H1 (cell line): ENCODE results near the gene ACTR5. TPM values are rescaled to one million over a fixed set of nuclear protein-coding genes. Genes with fewer than 3 reads are reported as not detected.

Experiments used
- CTCF ChIA-PET: fragments of 300-600 bp; sonication (Branson Sonifier 250); formaldehyde crosslinking; loops from one replicate; lab custom pipeline; 2021; ENCODE audit not compliant: partially characterized antibody; lab: Charles Lee
- POLR2A ChIA-PET: fragments of 300-600 bp; sonication (Branson Sonifier 250); formaldehyde crosslinking; loops from one replicate; lab custom pipeline; 2021; ENCODE audit warnings: inconsistent platforms; ENCODE audit not compliant: partially characterized antibody; lab: Charles Lee
- DNase-seq, 2 experiments: peaks; one replicate each; pipeline versions ENCODE4 v3.0.0 to v3.0.0-alpha.2; 2010 to 2022; ENCODE audit warnings: low spot score in 2 of 2, low read depth in 1 of 2, mixed read lengths in 1 of 2
- FAIRE-seq: peaks from 2 replicates; lab custom pipeline; 2011; peaks lifted over from hg19 to GRCh38; lab: Jason Lieb, UNC
- H2AFZ ChIP-seq: 2 replicates; pipeline ENCODE4 v1.8.1; 2012; ENCODE audit warnings: low read length, inconsistent platforms
- H2AK5ac ChIP-seq: 2 replicates; pipeline ENCODE4 v1.6.1; 2013; ENCODE audit warnings: low read depth, low read length
- H2BK120ac ChIP-seq: replicated peaks from 2 replicates; pipeline ENCODE3; 2013; ENCODE audit warnings: low read depth, low read length, inconsistent platforms
- H2BK12ac ChIP-seq: 2 replicates; pipeline ENCODE4 v1.6.1; 2013; ENCODE audit warnings: low read depth, low read length
- H2BK15ac ChIP-seq: 2 replicates; pipeline ENCODE4 v1.6.1; 2013; ENCODE audit warnings: low read length
- H2BK20ac ChIP-seq: 2 replicates; pipeline ENCODE4 v1.6.1; 2013; ENCODE audit warnings: low read length
- H2BK5ac ChIP-seq: 2 replicates; pipeline ENCODE4 v1.6.1; 2013; ENCODE audit warnings: low read depth, low read length
- H3K14ac ChIP-seq: 2 replicates; pipeline ENCODE4 v1.6.1; 2013; ENCODE audit warnings: inconsistent platforms; ENCODE audit not compliant: insufficient read length
- H3K18ac ChIP-seq: 2 replicates; pipeline ENCODE4 v1.6.1; 2013; ENCODE audit warnings: low read length; ENCODE audit errors: extremely low read depth
- H3K23ac ChIP-seq: 2 replicates; pipeline ENCODE4 v1.6.1; 2013; ENCODE audit warnings: inconsistent platforms; ENCODE audit not compliant: insufficient read length
- H3K23me2 ChIP-seq: 2 replicates; pipeline ENCODE4 v1.6.1; 2013; ENCODE audit warnings: low read depth, low read length
- H3K27ac ChIP-seq: 2 replicates; pipeline ENCODE4 v1.6.1; 2011; ENCODE audit warnings: low read depth, low read length, inconsistent platforms
- H3K27me3 ChIP-seq, 4 experiments: replicated peaks in 1 of 4; 1 replicate in 1 of 4; 2 replicates in 3 of 4; pipeline versions ENCODE4 v1.6.1 to v1.8.1; 2011 to 2013; ENCODE audit warnings: low read length in 3 of 4, mild to moderate bottlenecking in 3 of 4, inconsistent platforms in 2 of 4, mixed read lengths in 2 of 4, moderate library complexity in 1 of 4; ENCODE audit not compliant: control insufficient read depth in 3 of 4, insufficient read depth in 3 of 4; ENCODE audit errors: extremely low read depth in 1 of 4
- H3K36me3 ChIP-seq, 4 experiments: 2 replicates each; pipeline versions ENCODE4 v1.6.1 to v1.8.1; 2011 to 2013; ENCODE audit warnings: mild to moderate bottlenecking in 4 of 4, low read length in 3 of 4, moderate library complexity in 2 of 4, control low read depth in 1 of 4, inconsistent platforms in 1 of 4; ENCODE audit not compliant: insufficient read depth in 4 of 4, control insufficient read depth in 2 of 4
- H3K4ac ChIP-seq: replicated peaks from 2 replicates; pipeline ENCODE3; 2013; ENCODE audit warnings: low read length, low read depth, mixed read lengths, inconsistent platforms; ENCODE audit not compliant: insufficient read length
- H3K4me1 ChIP-seq, 4 experiments: replicated peaks in 1 of 4; 1 replicate in 1 of 4; 2 replicates in 3 of 4; pipeline versions ENCODE4 v1.6.1 to v1.8.1; 2011 to 2013; ENCODE audit warnings: low read length in 3 of 4, inconsistent platforms in 2 of 4, mixed read lengths in 1 of 4; ENCODE audit not compliant: insufficient read depth in 4 of 4, control insufficient read depth in 3 of 4
- H3K4me2 ChIP-seq, 2 experiments: 2 replicates each; pipeline versions ENCODE4 v1.6.1 to v1.8.1; 2011 to 2013; ENCODE audit warnings: low read depth in 2 of 2, low read length in 2 of 2, control low read depth in 1 of 2, inconsistent platforms in 1 of 2, mild to moderate bottlenecking in 1 of 2; ENCODE audit not compliant: insufficient read depth in 1 of 2
- H3K4me3 ChIP-seq, 4 experiments: fragments of 200-600, 300-600 bp in 1 of 4; sonication (generic), shearing (Covaris generic), sonication (Bioruptor Twin) in 1 of 4; 2 replicates each; pipeline versions ENCODE4 v1.5.1 to v1.8.1; 2011 to 2016; ENCODE audit warnings: low read length in 4 of 4, low read depth in 3 of 4, control low read depth in 2 of 4, inconsistent platforms in 2 of 4, mild to moderate bottlenecking in 2 of 4, mixed read lengths in 1 of 4, moderate library complexity in 1 of 4; ENCODE audit not compliant: insufficient read depth in 2 of 4; ENCODE audit errors: extremely low read depth in 1 of 4
- H3K56ac ChIP-seq: replicated peaks from 2 replicates; pipeline ENCODE3; 2013; ENCODE audit warnings: low read depth, mild to moderate bottlenecking, mixed read lengths, low read length, inconsistent platforms; ENCODE audit not compliant: insufficient read length
- H3K79me1 ChIP-seq: 2 replicates; pipeline ENCODE4 v1.6.1; 2013; ENCODE audit warnings: low read depth, low read length, control low read depth
- H3K79me2 ChIP-seq, 2 experiments: 2 replicates each; pipeline versions ENCODE4 v1.6.1 to v1.8.1; 2012 to 2013; ENCODE audit warnings: low read length in 2 of 2, mild to moderate bottlenecking in 2 of 2, inconsistent platforms in 1 of 2; ENCODE audit not compliant: insufficient read depth in 2 of 2, control insufficient read depth in 1 of 2
- H3K9ac ChIP-seq, 4 experiments: replicated peaks in 1 of 4; 1 replicate in 1 of 4; 2 replicates in 3 of 4; pipeline versions ENCODE4 v1.6.1 to v1.8.1; 2011 to 2013; ENCODE audit warnings: low read depth in 3 of 4, low read length in 3 of 4, control low read depth in 2 of 4, mild to moderate bottlenecking in 2 of 4, moderate library complexity in 2 of 4, inconsistent platforms in 1 of 4; ENCODE audit errors: extremely low read depth in 1 of 4
- H3K9me3 ChIP-seq, 2 experiments: 2 replicates each; pipeline versions ENCODE4 v1.6.1 to v1.8.1; 2012 to 2013; ENCODE audit warnings: mild to moderate bottlenecking in 2 of 2, moderate library complexity in 2 of 2, control low read depth in 1 of 2, inconsistent platforms in 1 of 2, low read depth in 1 of 2, low read length in 1 of 2, mixed read lengths in 1 of 2; ENCODE audit not compliant: insufficient read depth in 2 of 2
- H4K20me1 ChIP-seq, 2 experiments: replicated peaks in 1 of 2; 2 replicates each; pipeline versions ENCODE3 to v1.8.1; 2011 to 2013; ENCODE audit warnings: inconsistent platforms in 2 of 2, low read length in 2 of 2, mild to moderate bottlenecking in 1 of 2; ENCODE audit not compliant: insufficient read depth in 2 of 2, control insufficient read depth in 1 of 2
- H4K5ac ChIP-seq: 2 replicates; pipeline ENCODE4 v1.6.1; 2013; ENCODE audit warnings: low read length, low read depth, mixed read lengths, inconsistent platforms; ENCODE audit not compliant: insufficient read length
- H4K8ac ChIP-seq: 2 replicates; pipeline ENCODE4 v1.8.0; 2013; ENCODE audit warnings: mild to moderate bottlenecking, moderate library complexity, low read length, inconsistent platforms; ENCODE audit not compliant: insufficient read depth; ENCODE audit errors: extremely low read depth
- H4K91ac ChIP-seq: replicated peaks from 2 replicates; pipeline ENCODE3; 2013; ENCODE audit warnings: low read length, mixed read lengths, inconsistent platforms; ENCODE audit not compliant: insufficient read length
- BRCA1 ChIP-seq: IDR thresholded peaks from 2 replicates; pipeline ENCODE4 v1.6.1; 2012; ENCODE audit warnings: low read depth, low read length, improper control_type of control experiment
- EZH2 ChIP-seq: fragments of 200-600 bp; sonication (generic); IDR thresholded peaks from 2 replicates; pipeline ENCODE4 v1.7.1; 2012; ENCODE audit warnings: low read depth, mild to moderate bottlenecking, moderate library complexity, low read length, inconsistent platforms; ENCODE audit not compliant: severe bottlenecking
- FOSL1 ChIP-seq: IDR thresholded peaks from 2 replicates; pipeline ENCODE4 v1.6.1; 2011; ENCODE audit warnings: mild to moderate bottlenecking, low read depth, low read length, moderate library complexity; ENCODE audit not compliant: insufficient read depth
- SP4 ChIP-seq: IDR thresholded peaks from 2 replicates; pipeline ENCODE4 v1.6.1; 2012; ENCODE audit warnings: low read length, inconsistent platforms
- SUZ12 ChIP-seq: fragments of 200-600 bp; sonication (generic); IDR thresholded peaks from 2 replicates; pipeline ENCODE4 v1.6.1; 2012; ENCODE audit warnings: mild to moderate bottlenecking, inconsistent platforms, low read length, moderate library complexity, mixed read lengths
- WGBS, 2 experiments: shearing (Covaris generic) in 1 of 2; methylation state at CpG; one replicate each; pipeline versions ENCODE4 v1.1.6 to v1.1.7; 2013 to 2015; ENCODE audit warnings: low lambda C conversion rate in 2 of 2, mixed read lengths in 2 of 2, inconsistent platforms in 1 of 2, low coverage in 1 of 2, missing lambda C conversion rate in 1 of 2; ENCODE audit not compliant: insufficient replicate concordance in 2 of 2, insufficient coverage in 1 of 2, insufficient read length in 1 of 2; ENCODE audit errors: extremely low coverage in 1 of 2, missing lambda C conversion rate in 1 of 2; 5-methylcytosine and 5-hydroxymethylcytosine counted together
- polyA plus RNA-seq, 7 experiments: library from polyadenylated mRNA; depleted of rRNA in 3 of 7; stranded (reverse) in 5 of 7; unstranded in 2 of 7; fragments of >200 nt in 5 of 7; fragments of 200-250 nt in 2 of 7; gene quantifications; 1 replicate in 5 of 7; 2 replicates in 1 of 7; 4 replicates in 1 of 7; pipeline versions ENCODE4 v1.2.1 to v1.2.3, GENCODE V29; 2011 to 2013; ENCODE audit warnings: missing spikeins in 2 of 7, mixed read lengths in 2 of 7
- total RNA-seq: library from RNA; stranded (reverse); fragmentation: NEBNext Ultra II Directional; extraction: Animal tissue kit (Norgen Biotek cat#: 25700); gene quantifications from 2 replicates; pipeline ENCODE4 v1.2.1, GENCODE V29; 2021
- TF ChIP-seq, protein P1 (sequence below): IDR thresholded peaks from 2 replicates; pipeline ENCODE4 v1.6.1; 2012; ENCODE audit warnings: low read length, inconsistent platforms
- TF ChIP-seq, protein P2 (sequence below): IDR thresholded peaks from 2 replicates; pipeline ENCODE4 v1.6.1; 2012; ENCODE audit warnings: inconsistent platforms
- TF ChIP-seq, protein P3 (sequence below): IDR thresholded peaks from 2 replicates; pipeline ENCODE4 v1.6.1; 2012; ENCODE audit warnings: inconsistent platforms

ACTR5 gene
- total and polyA plus RNA-seq, 2 of the 8 experiments (the other 6 are each of a cell fraction or from before 2014, with no cell fraction given): 10.4 to 14.4 TPM

DNA sequence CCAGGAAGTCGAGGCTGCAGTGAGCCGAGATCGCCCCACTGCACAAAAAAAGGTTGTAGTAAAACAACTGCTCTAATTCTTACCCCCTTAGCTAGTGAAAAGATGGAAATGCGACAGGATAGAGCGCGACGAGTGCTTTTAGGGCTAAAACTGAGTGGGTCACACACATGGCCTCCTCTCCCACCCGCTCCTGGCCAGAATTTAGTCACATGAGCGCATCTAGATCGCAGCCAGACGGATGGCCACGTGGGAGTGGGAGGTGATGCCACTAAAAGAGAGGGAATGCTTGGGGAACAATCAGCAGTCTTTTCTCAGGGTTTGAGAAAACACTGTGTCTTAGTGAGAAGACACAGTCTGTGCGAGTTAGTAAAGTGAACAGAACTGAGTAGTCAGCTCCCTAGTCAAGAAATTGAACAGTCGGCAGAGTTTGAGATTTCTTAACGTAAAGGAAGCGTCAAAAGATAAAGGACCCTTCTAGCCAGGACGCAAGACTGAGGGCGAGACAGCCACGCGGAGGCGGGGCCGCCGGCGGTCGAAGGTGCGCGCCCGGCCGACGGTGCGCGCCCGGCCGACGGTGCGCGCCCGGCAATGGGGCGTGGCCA lies 664 bp upstream of the ACTR5 start:
- FAIRE-seq: no peak
- peak overlapping the region; percentile 56 to 77 for H3K4me2 ChIP-seq
- TF ChIP-seq, protein P1, sequence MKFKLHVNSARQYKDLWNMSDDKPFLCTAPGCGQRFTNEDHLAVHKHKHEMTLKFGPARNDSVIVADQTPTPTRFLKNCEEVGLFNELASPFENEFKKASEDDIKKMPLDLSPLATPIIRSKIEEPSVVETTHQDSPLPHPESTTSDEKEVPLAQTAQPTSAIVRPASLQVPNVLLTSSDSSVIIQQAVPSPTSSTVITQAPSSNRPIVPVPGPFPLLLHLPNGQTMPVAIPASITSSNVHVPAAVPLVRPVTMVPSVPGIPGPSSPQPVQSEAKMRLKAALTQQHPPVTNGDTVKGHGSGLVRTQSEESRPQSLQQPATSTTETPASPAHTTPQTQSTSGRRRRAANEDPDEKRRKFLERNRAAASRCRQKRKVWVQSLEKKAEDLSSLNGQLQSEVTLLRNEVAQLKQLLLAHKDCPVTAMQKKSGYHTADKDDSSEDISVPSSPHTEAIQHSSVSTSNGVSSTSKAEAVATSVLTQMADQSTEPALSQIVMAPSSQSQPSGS: no peak
- TF ChIP-seq, protein P2, sequence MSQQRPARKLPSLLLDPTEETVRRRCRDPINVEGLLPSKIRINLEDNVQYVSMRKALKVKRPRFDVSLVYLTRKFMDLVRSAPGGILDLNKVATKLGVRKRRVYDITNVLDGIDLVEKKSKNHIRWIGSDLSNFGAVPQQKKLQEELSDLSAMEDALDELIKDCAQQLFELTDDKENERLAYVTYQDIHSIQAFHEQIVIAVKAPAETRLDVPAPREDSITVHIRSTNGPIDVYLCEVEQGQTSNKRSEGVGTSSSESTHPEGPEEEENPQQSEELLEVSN: peak; percentile 98
- TF ChIP-seq EZH2 (peak; percentile 37), FOSL1 (no peak), SUZ12 (0 out of 2 replicates have a peak, but pooled peaks have one; percentile 18), SP4 (no peak), BRCA1 (no peak)
- TF ChIP-seq, protein P3, sequence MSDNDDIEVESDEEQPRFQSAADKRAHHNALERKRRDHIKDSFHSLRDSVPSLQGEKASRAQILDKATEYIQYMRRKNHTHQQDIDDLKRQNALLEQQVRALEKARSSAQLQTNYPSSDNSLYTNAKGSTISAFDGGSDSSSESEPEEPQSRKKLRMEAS: peak; percentile 94

More for the DNA sequence above, 664 bp upstream of the ACTR5 start:
- CTCF ChIA-PET: interaction anchor here (0.9 to 11.6 kb wide), 5 partner anchors 19 to 145 kb away, joined by 3 to 223 read pairs (median 7); partner anchors contain the start of genes PPP1R16B and SLC32A1
- Histone ChIP-seq H4K5ac (no peak overlapping the region), H3K14ac (no peak overlapping the region), H3K4ac (no peak overlapping the region), H3K27me3 (peaks cover 2 to 12% (median 11%) of the 10 kb centered on the region in 4 experiments), H3K79me1 (no peaks in the 10 kb centered on the region; the same call in 1 of the 2 replicates), H3K79me2 (peaks cover 4 to 15% of the 10 kb centered on the region in 2 experiments; a peak in 3 of 4 replicates), H4K8ac (no peak overlapping the region), H3K4me1 (peaks cover 3 to 7% (median 6%) of the 10 kb centered on the region in 4 experiments; a peak in 4 of 7 replicates), H3K4me3 (peak overlapping the region in 2 of 4 experiments; percentile 19 to 90; a peak in 4 of 8 replicates), H2BK5ac (no peak overlapping the region), H4K91ac (no peak overlapping the region), H2BK120ac (no peak overlapping the region), H3K18ac (peak overlapping the region; percentile 60), H2BK15ac (no peak overlapping the region), H2BK12ac (peak overlapping the region; percentile 90), H3K23me2 (peaks cover 6% of the 10 kb centered on the region), H2AFZ (peak overlapping the region; percentile 97), H3K9me3 (no peaks in the 10 kb centered on the region), H3K27ac (no peak overlapping the region), H2AK5ac (no peak overlapping the region), H3K56ac (no peak overlapping the region), H3K23ac (no peak overlapping the region), H2BK20ac (no peak overlapping the region; the same call in 1 of the 2 replicates), H4K20me1 (peaks cover 0 to 12% of the 10 kb centered on the region in 2 experiments), H3K36me3 (peaks cover 0 to 4% (median 1%) of the 10 kb centered on the region in 4 experiments; a peak in 1 of 8 replicates), H3K9ac (peak overlapping the region in 1 of 4 experiments; percentile 34; a peak in 1 of 7 replicates)
- 16% methylated on average over 39 of the region's 39 CpGs; no CpG with 5 or more reads in 1 of the 2 experiments for WGBS, 2 experiments
- POLR2A ChIA-PET: interaction anchor here (0.6 to 2.6 kb wide), 4 partner anchors 19 to 179 kb away, joined by 3 to 11 read pairs (median 6); partner anchors contain the start of gene SLC32A1
- DNase-seq: no peak
